DMS53 treated with DMSO at 0.1 percent for 48 hours (cell line): ENCODE data around the gene SLC16A7.

Experiments used
- DNase-seq: peaks from one replicate; lab custom pipeline; 2025; ENCODE audit not compliant: unreplicated experiment; lab: John Stamatoyannopoulos, UW

Gene SLC16A7

GRCh38 chr12:59620326-59620725 is 24.5 kb downstream of the SLC16A7 start:
- DNase-seq: no peak

GRCh38 chr12:59624732-59625460 is 29.1 kb downstream of the SLC16A7 start:
- no peak for DNase-seq

GRCh38 chr12:59626382-59626781 is 30.6 kb downstream of the SLC16A7 start:
- no peak for DNase-seq

GRCh38 chr12:59627582-59627981 is 31.8 kb downstream of the SLC16A7 start:
- no peak for DNase-seq

- DNase-seq: no peak
These were observed 34.1 kb downstream of the SLC16A7 start for GRCh38 chr12:59629890-59630289.

- DNase-seq: no peak
These were observed 36.6 kb downstream of the SLC16A7 start for GRCh38 chr12:59632408-59632807.

GRCh38 chr12:59634254-59634653 is 38.4 kb downstream of the SLC16A7 start:
- DNase-seq: no peak

- DNase-seq: no peak
These were observed 41.3 kb downstream of the SLC16A7 start for GRCh38 chr12:59636945-59637691.

GRCh38 chr12:59637692-59638070 is 41.9 kb downstream of the SLC16A7 start:
- DNase-seq: no peak

GRCh38 chr12:59643550-59643949 is 47.7 kb downstream of the SLC16A7 start:
- DNase-seq: no peak

GRCh38 chr12:59645242-59645641 is 49.4 kb downstream of the SLC16A7 start:
- DNase-seq: no peak

GRCh38 chr12:59646636-59647035 is 50.8 kb downstream of the SLC16A7 start:
- DNase-seq: no peak

GRCh38 chr12:59649203-59649602 is 53.4 kb downstream of the SLC16A7 start:
- DNase-seq: no peak

GRCh38 chr12:59650588-59651228 is 54.9 kb downstream of the SLC16A7 start:
- no peak for DNase-seq

GRCh38 chr12:59651229-59651920 is 55.5 kb downstream of the SLC16A7 start:
- no peak for DNase-seq

GRCh38 chr12:59652130-59652529 is 56.3 kb downstream of the SLC16A7 start:
- DNase-seq: no peak

- no peak for DNase-seq
These were observed 58.2 kb downstream of the SLC16A7 start for GRCh38 chr12:59654061-59654460.

GRCh38 chr12:59657266-59657665 is 61.4 kb downstream of the SLC16A7 start:
- DNase-seq: no peak

GRCh38 chr12:59657711-59658110 is 61.9 kb downstream of the SLC16A7 start:
- no peak for DNase-seq

GRCh38 chr12:59660148-59660547 is 64.3 kb downstream of the SLC16A7 start:
- DNase-seq: no peak

GRCh38 chr12:59660921-59661597 is 65.2 kb downstream of the SLC16A7 start:
- no peak for DNase-seq
